Kidney (tissue), 14 donors: Measurements from ENCODE around the gene KIF6. TPM values are rescaled to one million over a fixed set of nuclear protein-coding genes. Genes with fewer than 3 reads are reported as not detected.

Experiments used
- DNase-seq, 5 donors: peaks; one replicate each; pipeline ENCODE4 v3.0.0-alpha.2; 2013 to 2020
- FAIRE-seq: peaks from 2 replicates; lab custom pipeline; 2012; peaks lifted over from hg19 to GRCh38; lab: Jason Lieb, UNC
- H3K27ac ChIP-seq, 2 donors: one replicate each; pipeline ENCODE4 v1.7.0; 2013; ENCODE audit warnings: low read depth in 2 of 2, low read length in 2 of 2, inconsistent platforms in 1 of 2
- H3K27me3 ChIP-seq: one replicate; pipeline ENCODE4 v1.7.1; 2013; ENCODE audit warnings: low read length, inconsistent platforms; ENCODE audit not compliant: control insufficient read depth, insufficient read depth
- H3K36me3 ChIP-seq, 3 donors: one replicate each; pipeline versions ENCODE4 v1.7.0 to v1.7.1; 2013; ENCODE audit warnings: low read length in 3 of 3, control low read depth in 1 of 3, inconsistent platforms in 1 of 3; ENCODE audit not compliant: insufficient read depth in 3 of 3, control insufficient read depth in 2 of 3
- H3K4me1 ChIP-seq, 3 donors: one replicate each; pipeline versions ENCODE4 v1.7.0 to v1.7.1; 2013; ENCODE audit warnings: low read length in 3 of 3, inconsistent platforms in 1 of 3, low read depth in 1 of 3; ENCODE audit not compliant: control insufficient read depth in 2 of 3, insufficient read depth in 2 of 3
- H3K4me3 ChIP-seq, 3 donors: one replicate each; pipeline versions ENCODE4 v1.7.0 to v1.8.1; 2013; ENCODE audit warnings: low read length in 3 of 3, control low read depth in 1 of 3, inconsistent platforms in 1 of 3
- H3K9ac ChIP-seq, 3 donors: one replicate each; pipeline versions ENCODE4 v1.7.0 to v1.7.1; 2013; ENCODE audit warnings: low read length in 3 of 3, control low read depth in 1 of 3, inconsistent platforms in 1 of 3
- H3K9me3 ChIP-seq, 3 donors: one replicate each; pipeline versions ENCODE4 v1.7.0 to v1.7.1; 2013; ENCODE audit warnings: low read length in 3 of 3, control low read depth in 1 of 3, inconsistent platforms in 1 of 3; ENCODE audit not compliant: control insufficient read depth in 2 of 3, insufficient read depth in 1 of 3
- CTCF ChIP-seq: IDR thresholded peaks from 3 replicates; pipeline ENCODE4 v1.5.1; 2012; ENCODE audit warnings: mild to moderate bottlenecking, moderate library complexity, borderline replicate concordance; ENCODE audit not compliant: insufficient read depth; ENCODE audit errors: extremely low read depth
- intact Hi-C: fragments of 100-400 bp; cut with DNase I; formaldehyde crosslinking; loops from one replicate; pipeline ENCODE4 v1.11.1; 2022
- polyA plus RNA-seq: library from polyadenylated mRNA; stranded (reverse); fragments of 350-450 nt; fragmentation: Illumina TruSeq; extraction: RNeasy Lipid Tissue Mini Kit (QIAGEN cat#74804); gene quantifications from one replicate; pipeline ENCODE4 v1.2.3, GENCODE V29; 2014; ENCODE audit warnings: low read depth, low replicate concordance; ENCODE audit not compliant: insufficient read depth
- total RNA-seq: library from RNA; stranded (reverse); fragmentation: NEBNext Ultra II Directional; extraction: Animal tissue kit (Norgen Biotek cat#: 25700); gene quantifications from one replicate; pipeline ENCODE4 v1.2.1, GENCODE V29; 2021
- donor health status: control.
- donor health status: control.
- donor health status: control.
- donor health status: control.
- donor health status: control.
- donor health status: DM: yes; HTN: yes; CAD: no.
- donor health status: Normal renal cell carcinoma (clear cell type).

KIF6 gene
- total and polyA plus RNA-seq, 2 donors from 2014 or later, result 1.7 to 2.9 TPM

- DNase-seq (no peak), FAIRE-seq (no peak)
- H3K27ac ChIP-seq, result no peak overlapping the region
- no peaks in the 10 kb centered on the region for H3K36me3 ChIP-seq
- H3K4me1 ChIP-seq, result no peaks in the 10 kb centered on the region
- no peaks in the 10 kb centered on the region for H3K27me3 ChIP-seq
- intact Hi-C loops, result no loop called here
- no peaks in the 10 kb centered on the region for H3K9me3 ChIP-seq
- TF ChIP-seq CTCF, result no peak
- no peak overlapping the region for H3K4me3 ChIP-seq
- no peak overlapping the region for H3K9ac ChIP-seq
Measured at GRCh38 chr6:39760226-39760952, 35.2 kb upstream of the KIF6 start.

- Histone ChIP-seq H3K4me3 (no peak overlapping the region), H3K9me3 (no peaks in the 10 kb centered on the region), H3K27ac (no peak overlapping the region), H3K9ac (no peak overlapping the region), H3K27me3 (no peaks in the 10 kb centered on the region), H3K4me1 (no peaks in the 10 kb centered on the region), H3K36me3 (no peaks in the 10 kb centered on the region)
- no peak for DNase-seq
- TF ChIP-seq CTCF, result no peak
- intact Hi-C loops, result no loop called here
- FAIRE-seq, result no peak
Measured at GRCh38 chr6:39758905-39759605, 33.8 kb upstream of the KIF6 start.

GRCh38 chr6:39756582-39756981 lies 31.4 kb upstream of the KIF6 start:
- no peak overlapping the region for H3K9ac ChIP-seq
- TF ChIP-seq CTCF, result no peak
- no peaks in the 10 kb centered on the region for H3K4me1 ChIP-seq
- no peaks in the 10 kb centered on the region for H3K27me3 ChIP-seq
- DNase-seq (no peak), FAIRE-seq (no peak)
- no peaks in the 10 kb centered on the region for H3K9me3 ChIP-seq
- no peak overlapping the region for H3K4me3 ChIP-seq
- intact Hi-C loops, result no loop called here
- no peak overlapping the region for H3K27ac ChIP-seq
- no peaks in the 10 kb centered on the region for H3K36me3 ChIP-seq
